DND-41 (cell line): ENCODE measurements around the gene TMEM91.

Experiments
- ATAC-seq: fragments of 200-7000 bp; cut with Tn5 transposase; 3 replicates; pipeline ENCODE4 v1.9.1; 2021; ENCODE audit warnings: low read depth; ENCODE audit not compliant: insufficient read depth
- DNase-seq: peaks from one replicate; pipeline ENCODE4 v3.0.0-alpha.2; 2020
- H2AFZ ChIP-seq: 2 replicates; pipeline ENCODE4 v1.6.0; 2012; ENCODE audit warnings: low read depth, low read length
- H3K27ac ChIP-seq: 2 replicates; pipeline ENCODE4 v1.5.1; 2012; ENCODE audit warnings: low read length, inconsistent platforms
- H3K27me3 ChIP-seq: fragments of 200-600 bp; sonication (generic); 2 replicates; pipeline ENCODE4 v1.6.0; 2012; ENCODE audit warnings: low read length, mild to moderate bottlenecking, inconsistent platforms; ENCODE audit not compliant: insufficient read depth, poor library complexity
- H3K36me3 ChIP-seq: 2 replicates; pipeline ENCODE4 v1.5.1; 2012; ENCODE audit warnings: low read length, inconsistent platforms; ENCODE audit not compliant: insufficient read depth
- H3K4me1 ChIP-seq: 2 replicates; pipeline ENCODE4 v1.5.1; 2012; ENCODE audit warnings: mild to moderate bottlenecking, low read length; ENCODE audit not compliant: insufficient read depth
- H3K4me2 ChIP-seq: 2 replicates; pipeline ENCODE4 v1.6.0; 2012; ENCODE audit warnings: mild to moderate bottlenecking, moderate library complexity, low read length, inconsistent platforms; ENCODE audit not compliant: insufficient read depth
- H3K4me3 ChIP-seq, 2 experiments: fragments of 200-600 bp in 1 of 2; shearing (Covaris generic) in 1 of 2; 2 replicates each; pipeline ENCODE4 v1.5.1; 2012 to 2016; ENCODE audit warnings: inconsistent platforms in 2 of 2, low read length in 2 of 2, mild to moderate bottlenecking in 2 of 2, low read depth in 1 of 2, moderate library complexity in 1 of 2
- H3K79me2 ChIP-seq: 2 replicates; pipeline ENCODE4 v1.6.0; 2012; ENCODE audit warnings: low read length, inconsistent platforms; ENCODE audit not compliant: insufficient read depth
- H3K9ac ChIP-seq: 2 replicates; pipeline ENCODE4 v1.6.0; 2012; ENCODE audit warnings: low read depth, mild to moderate bottlenecking, inconsistent platforms, low read length, moderate library complexity
- H3K9me3 ChIP-seq: 2 replicates; pipeline ENCODE4 v1.5.1; 2012; ENCODE audit warnings: low read length, moderate library complexity, mild to moderate bottlenecking, inconsistent platforms; ENCODE audit not compliant: insufficient read depth, severe bottlenecking
- H4K20me1 ChIP-seq: 2 replicates; pipeline ENCODE4 v1.6.0; 2012; ENCODE audit warnings: low read length; ENCODE audit not compliant: insufficient read depth
- CTCF ChIP-seq: IDR thresholded peaks from 2 replicates; pipeline ENCODE4 v1.5.1; 2012; ENCODE audit warnings: borderline replicate concordance, low read length, moderate library complexity, mild to moderate bottlenecking; ENCODE audit not compliant: poor library complexity, severe bottlenecking; ENCODE audit errors: extremely low read depth
- EZH2 ChIP-seq: IDR thresholded peaks from 3 replicates; pipeline ENCODE4 v1.6.1; 2012; ENCODE audit warnings: borderline replicate concordance, low read depth, mild to moderate bottlenecking, moderate library complexity, low read length, inconsistent platforms; ENCODE audit not compliant: severe bottlenecking

Gene TMEM91

GRCh38 chr19:41420101-41420880 lies 44.0 kb downstream of the TMEM91 start:
- H3K4me1 ChIP-seq = no peaks in the 10 kb centered on the region
- DNase-seq = no peak
- no peak overlapping the region for H3K4me3 ChIP-seq
- H4K20me1 ChIP-seq = no peaks in the 10 kb centered on the region; the same call in 1 of the 2 replicates
- no peak overlapping the region for H3K4me2 ChIP-seq
- ATAC-seq = no peak
- H3K79me2 ChIP-seq = no peaks in the 10 kb centered on the region
- no peak overlapping the region for H3K9ac ChIP-seq
- no peak for TF ChIP-seq CTCF
- no peak overlapping the region for H3K27ac ChIP-seq
- H3K9me3 ChIP-seq = no peaks in the 10 kb centered on the region
- H2AFZ ChIP-seq = no peak overlapping the region
- H3K36me3 ChIP-seq = peaks cover 60% of the 10 kb centered on the region
- no peaks in the 10 kb centered on the region for H3K27me3 ChIP-seq

GRCh38 chr19:41421314-41421713 lies 45.0 kb downstream of the TMEM91 start:
- Histone ChIP-seq H3K27ac (no peak overlapping the region), H3K4me1 (no peaks in the 10 kb centered on the region), H3K4me2 (no peak overlapping the region), H4K20me1 (peaks cover 4% of the 10 kb centered on the region; the same call in 1 of the 2 replicates), H3K79me2 (no peaks in the 10 kb centered on the region), H3K4me3 (no peak overlapping the region), H3K9ac (no peak overlapping the region), H3K27me3 (no peaks in the 10 kb centered on the region), H2AFZ (no peak overlapping the region), H3K36me3 (peaks cover 65% of the 10 kb centered on the region), H3K9me3 (no peaks in the 10 kb centered on the region)
- ATAC-seq (no peak), DNase-seq (no peak)
- no peak for TF ChIP-seq EZH2
- no peak for TF ChIP-seq CTCF

- peaks cover 4% of the 10 kb centered on the region; the same call in 1 of the 2 replicates for H4K20me1 ChIP-seq
- TF ChIP-seq EZH2 = no peak
- TF ChIP-seq CTCF = no peak
- H3K36me3 ChIP-seq = peaks cover 64% of the 10 kb centered on the region
- DNase-seq (no peak), ATAC-seq (no peak)
- H3K9me3 ChIP-seq = no peaks in the 10 kb centered on the region
- H3K79me2 ChIP-seq = no peaks in the 10 kb centered on the region
- no peak overlapping the region for H3K9ac ChIP-seq
- H3K27me3 ChIP-seq = no peaks in the 10 kb centered on the region
- no peak overlapping the region for H3K27ac ChIP-seq
- H3K4me2 ChIP-seq = no peak overlapping the region
- no peaks in the 10 kb centered on the region for H3K4me1 ChIP-seq
- H2AFZ ChIP-seq = no peak overlapping the region
- no peak overlapping the region for H3K4me3 ChIP-seq
Observed at GRCh38 chr19:41421973-41422372, 45.6 kb downstream of the TMEM91 start.

- ATAC-seq = no peak
- H3K4me3 ChIP-seq = no peak overlapping the region
- peaks cover 61% of the 10 kb centered on the region for H3K36me3 ChIP-seq
Observed at GRCh38 chr19:41422456-41422855, 46.1 kb downstream of the TMEM91 start.

More at GRCh38 chr19:41422456-41422855, 46.1 kb downstream of the TMEM91 start:
- H3K27me3 ChIP-seq = no peaks in the 10 kb centered on the region
- DNase-seq = no peak
- no peaks in the 10 kb centered on the region for H3K4me1 ChIP-seq
- TF ChIP-seq CTCF = no peak
- no peak for TF ChIP-seq EZH2
- H2AFZ ChIP-seq = no peak overlapping the region
- H3K79me2 ChIP-seq = no peaks in the 10 kb centered on the region
- peaks cover 4% of the 10 kb centered on the region; the same call in 1 of the 2 replicates for H4K20me1 ChIP-seq
- H3K9ac ChIP-seq = no peak overlapping the region
- H3K27ac ChIP-seq = no peak overlapping the region
- no peaks in the 10 kb centered on the region for H3K9me3 ChIP-seq
- no peak overlapping the region for H3K4me2 ChIP-seq
